Bronchial epithelial cell (primary cell): Measurements from ENCODE around the gene GNAI3. TPM values are rescaled to one million over a fixed set of nuclear protein-coding genes. Genes with fewer than 3 reads are reported as not detected.

Experiments used
- DNase-seq: peaks from one replicate; pipeline ENCODE4 v3.0.0-alpha.2; 2010; ENCODE audit warnings: low read depth
- FAIRE-seq: peaks from 2 replicates; lab custom pipeline; 2011; peaks lifted over from hg19 to GRCh38; lab: Jason Lieb, UNC
- H3K27me3 ChIP-seq: 2 replicates; pipeline ENCODE4 v1.5.1; 2011; ENCODE audit warnings: low read length; ENCODE audit not compliant: control insufficient read depth, insufficient read depth
- H3K36me3 ChIP-seq: 2 replicates; pipeline ENCODE4 v1.5.1; 2011; ENCODE audit warnings: low read length; ENCODE audit not compliant: control insufficient read depth, insufficient read depth
- H3K4me3 ChIP-seq: 2 replicates; pipeline ENCODE4 v1.5.1; 2011; ENCODE audit warnings: mild to moderate bottlenecking, low read depth, low read length, control low read depth
- total RNA-seq: library from RNA; depleted of rRNA; stranded (reverse); fragments of >200 nt; gene quantifications from 2 replicates; pipeline ENCODE4 v1.2.1, GENCODE V29; 2014
- TF ChIP-seq, protein P1 (sequence below): IDR thresholded peaks from 2 replicates; pipeline ENCODE4 v1.5.1; 2011; ENCODE audit warnings: mild to moderate bottlenecking, moderate library complexity, low read length, control low read depth, inconsistent platforms; ENCODE audit not compliant: insufficient read depth, severe bottlenecking

Gene GNAI3
- total RNA-seq, 1 donor from 2014 or later, result 18.7 TPM

DNA sequence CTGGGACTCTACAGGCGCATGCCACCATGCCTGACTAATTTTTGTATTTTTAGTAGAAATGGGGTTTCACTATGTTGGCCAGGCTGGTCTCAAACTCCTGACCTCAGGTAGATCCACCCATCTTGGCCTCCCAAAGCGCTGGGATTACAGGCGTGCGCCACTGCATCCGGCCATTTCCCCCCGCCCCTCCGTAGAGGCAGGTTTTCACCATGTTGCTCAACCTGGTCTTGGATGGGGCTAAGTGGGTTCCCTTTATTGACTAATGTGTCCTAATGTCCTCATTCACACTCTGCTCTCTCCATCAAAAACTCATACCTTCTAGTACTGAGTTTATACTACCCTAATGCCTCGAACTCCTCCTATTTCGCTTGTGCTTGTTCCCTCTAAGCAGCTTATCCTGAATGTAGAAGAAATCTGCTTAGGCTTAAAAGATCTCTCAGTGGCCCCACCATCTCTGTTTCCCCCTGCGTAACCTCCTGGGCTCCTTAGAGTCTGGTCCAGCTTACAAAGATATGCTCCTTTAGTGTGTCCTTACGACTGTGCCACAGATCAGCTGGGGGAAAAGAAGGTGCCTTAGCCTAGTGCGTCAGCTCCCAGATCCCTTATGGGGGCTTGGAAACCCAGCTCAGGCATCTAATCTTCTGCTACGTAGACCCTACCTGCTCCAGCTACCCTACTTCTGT is 63.0 kb downstream of the GNAI3 start:
- no peak for FAIRE-seq
- no peaks in the 10 kb centered on the region for H3K36me3 ChIP-seq
- DNase-seq, result no peak
- H3K4me3 ChIP-seq, result no peak overlapping the region
- no peaks in the 10 kb centered on the region for H3K27me3 ChIP-seq
- TF ChIP-seq, protein P1, sequence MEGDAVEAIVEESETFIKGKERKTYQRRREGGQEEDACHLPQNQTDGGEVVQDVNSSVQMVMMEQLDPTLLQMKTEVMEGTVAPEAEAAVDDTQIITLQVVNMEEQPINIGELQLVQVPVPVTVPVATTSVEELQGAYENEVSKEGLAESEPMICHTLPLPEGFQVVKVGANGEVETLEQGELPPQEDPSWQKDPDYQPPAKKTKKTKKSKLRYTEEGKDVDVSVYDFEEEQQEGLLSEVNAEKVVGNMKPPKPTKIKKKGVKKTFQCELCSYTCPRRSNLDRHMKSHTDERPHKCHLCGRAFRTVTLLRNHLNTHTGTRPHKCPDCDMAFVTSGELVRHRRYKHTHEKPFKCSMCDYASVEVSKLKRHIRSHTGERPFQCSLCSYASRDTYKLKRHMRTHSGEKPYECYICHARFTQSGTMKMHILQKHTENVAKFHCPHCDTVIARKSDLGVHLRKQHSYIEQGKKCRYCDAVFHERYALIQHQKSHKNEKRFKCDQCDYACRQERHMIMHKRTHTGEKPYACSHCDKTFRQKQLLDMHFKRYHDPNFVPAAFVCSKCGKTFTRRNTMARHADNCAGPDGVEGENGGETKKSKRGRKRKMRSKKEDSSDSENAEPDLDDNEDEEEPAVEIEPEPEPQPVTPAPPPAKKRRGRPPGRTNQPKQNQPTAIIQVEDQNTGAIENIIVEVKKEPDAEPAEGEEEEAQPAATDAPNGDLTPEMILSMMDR, result no peak

DNA sequence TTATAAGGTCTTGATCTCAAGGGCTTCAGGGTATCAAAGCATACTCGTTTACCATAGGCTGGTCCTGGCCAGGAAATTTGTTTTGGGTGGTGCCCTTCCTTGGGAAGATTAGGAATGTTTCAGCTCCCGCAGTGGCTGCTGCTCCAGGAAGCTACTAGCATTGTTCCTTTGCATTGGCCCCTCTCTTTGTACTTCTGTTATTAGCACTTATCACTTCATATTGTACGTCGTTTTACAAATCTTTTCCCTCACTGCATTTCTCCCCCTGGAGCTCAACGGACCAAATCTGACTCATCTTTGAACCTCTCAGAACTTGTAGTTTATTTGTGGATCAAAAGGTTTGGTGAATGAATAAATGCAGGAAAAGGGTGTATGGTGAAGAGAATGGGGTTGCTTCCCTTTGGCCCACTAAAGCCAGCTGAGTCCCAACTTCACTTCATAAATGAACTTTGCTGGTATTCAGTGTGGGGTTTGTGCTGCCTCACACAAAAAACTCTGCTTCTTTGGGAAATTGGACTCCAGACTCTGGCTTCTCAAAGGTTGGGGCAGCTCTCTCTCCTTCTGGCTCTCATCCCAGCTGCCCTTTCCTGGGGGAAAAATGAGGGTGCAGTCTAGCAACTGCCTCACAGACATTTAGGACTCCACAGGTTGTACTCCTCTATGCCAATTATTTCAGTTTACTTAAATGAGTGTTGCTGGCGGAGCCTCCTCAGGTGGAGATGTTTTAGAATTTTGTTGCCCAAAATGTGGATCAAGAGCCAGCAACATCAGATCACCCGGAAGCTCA is 65.1 kb downstream of the GNAI3 start:
- H3K36me3 ChIP-seq, result no peaks in the 10 kb centered on the region
- TF ChIP-seq, protein P1, result no peak
- H3K27me3 ChIP-seq, result no peaks in the 10 kb centered on the region
- DNase-seq, result no peak
- no peak for FAIRE-seq
- no peak overlapping the region for H3K4me3 ChIP-seq

DNA sequence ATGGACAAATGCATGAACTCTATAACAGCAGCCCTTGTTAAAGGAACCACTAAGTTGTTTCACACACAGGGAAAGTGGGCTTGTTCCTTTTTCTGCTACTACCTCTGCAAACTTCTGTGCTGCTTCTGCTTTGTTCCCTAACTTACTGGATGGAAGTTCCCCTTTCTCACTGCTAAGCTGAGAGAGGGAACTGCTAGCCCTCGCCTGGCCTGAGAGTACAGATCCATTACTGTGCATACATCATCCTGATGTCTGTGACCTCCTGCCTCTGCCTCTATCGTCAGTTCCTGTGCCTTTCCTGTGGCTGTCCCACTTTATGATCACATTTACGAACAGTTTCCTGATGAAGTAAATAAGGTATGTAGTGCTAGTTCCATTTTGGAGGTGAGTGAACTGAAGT is 67.5 kb downstream of the GNAI3 start:
- Histone ChIP-seq H3K36me3 (no peaks in the 10 kb centered on the region), H3K27me3 (no peaks in the 10 kb centered on the region), H3K4me3 (no peak overlapping the region)
- no peak for FAIRE-seq
- TF ChIP-seq, protein P1, result no peak
- no peak for DNase-seq

DNA sequence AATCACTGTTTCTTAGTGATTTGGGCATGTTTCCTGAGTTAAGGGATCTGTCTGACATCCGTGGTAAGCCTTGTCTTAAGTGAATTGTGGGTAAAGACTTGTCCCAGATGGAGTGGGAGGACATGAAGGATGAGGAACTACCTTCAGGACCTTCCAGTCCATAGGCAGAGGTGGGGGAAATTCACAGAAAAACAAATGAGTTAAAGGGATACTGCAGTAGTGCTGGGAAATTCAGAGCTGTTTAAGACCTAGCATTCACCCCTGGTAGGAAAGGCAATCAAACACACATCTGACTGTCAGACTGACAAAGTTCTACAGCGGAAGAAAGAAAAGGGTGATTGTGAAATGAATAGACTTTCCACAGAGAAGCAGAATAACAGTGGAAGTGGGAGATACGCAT is 68.0 kb downstream of the GNAI3 start:
- no peaks in the 10 kb centered on the region for H3K27me3 ChIP-seq
- no peak overlapping the region for H3K4me3 ChIP-seq
- H3K36me3 ChIP-seq, result no peaks in the 10 kb centered on the region
- TF ChIP-seq, protein P1, result no peak
- FAIRE-seq, result no peak
- no peak for DNase-seq

DNA sequence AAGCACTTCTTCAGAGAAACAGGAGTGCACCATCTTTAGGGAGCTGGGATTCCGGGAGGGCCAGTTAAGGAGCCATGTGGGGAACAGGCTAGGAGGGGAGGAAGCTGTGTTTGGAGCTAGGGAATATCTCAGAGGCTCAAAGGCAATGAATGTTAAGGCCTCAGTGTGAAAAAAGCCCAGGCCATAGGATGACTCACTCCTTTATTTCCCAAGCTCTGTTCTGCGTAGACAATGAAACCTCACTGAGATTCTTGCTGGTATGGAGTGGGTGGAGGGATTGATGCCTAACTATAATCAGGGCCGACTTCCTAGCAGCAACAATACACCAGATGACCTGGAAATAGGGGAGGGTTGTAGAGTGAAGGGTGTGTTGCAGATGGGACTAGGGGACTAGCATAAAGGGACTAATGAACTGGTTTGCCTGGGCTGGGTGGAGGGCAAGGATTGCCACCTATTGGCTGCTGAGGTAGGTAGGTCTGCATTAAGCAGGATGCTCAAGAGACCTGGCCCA is 68.9 kb downstream of the GNAI3 start:
- H3K4me3 ChIP-seq, result no peak overlapping the region
- H3K36me3 ChIP-seq, result no peaks in the 10 kb centered on the region
- DNase-seq (peak; percentile 90), FAIRE-seq (no peak)
- no peaks in the 10 kb centered on the region for H3K27me3 ChIP-seq
- TF ChIP-seq, protein P1, result no peak
